Karpas-422 (cell line): Measurements from ENCODE around the gene PLCD4. TPM values are rescaled to one million over a fixed set of nuclear protein-coding genes. Genes with fewer than 3 reads are reported as not detected.

Source experiments
- small RNA-seq: library from RNA; depleted of rRNA; stranded (forward); fragments of <200 nt; gene quantifications from one replicate; pipeline ENCODE3, GENCODE V24; 2014
- total RNA-seq: library from RNA; depleted of rRNA; stranded (reverse); fragments of >200 nt; shearing (Covaris generic); gene quantifications from 2 replicates; pipeline ENCODE4 v1.2.3, GENCODE V29; 2014; ENCODE audit warnings: low replicate concordance; rRNA removed

Gene PLCD4
- total RNA-seq, 1 experiment from 2014 or later: not detected

Small RNA genes lying within 50 kb of the gene (small RNA-seq; reads per million reads assigned to genes)
- not detected for gene RNU6-136P

Other genes with a start within 250 kb of the PLCD4 start
- 1.9 TPM in 1 of 2 replicates, not detected in the other for gene SLC11A1, start 225.6 kb upstream of the PLCD4 start, total RNA-seq
- 46.3 and 72.6 TPM in 2 replicates for gene CTDSP1, start 208.0 kb upstream of the PLCD4 start, total RNA-seq
- not detected in 2 replicates for gene VIL1, start 188.8 kb upstream of the PLCD4 start, total RNA-seq
- 8.9 and 16.9 TPM in 2 replicates for gene USP37, start 39.5 kb upstream of the PLCD4 start, total RNA-seq
- 50.0 and 74.9 TPM in 2 replicates for gene CNOT9, start 39.1 kb upstream of the PLCD4 start, total RNA-seq
- gene ZNF142, start 51.7 kb downstream of the PLCD4 start, total RNA-seq: 21.2 and 21.3 TPM in 2 replicates
- 23.5 and 26.2 TPM in 2 replicates for gene BCS1L, start 51.8 kb downstream of the PLCD4 start, total RNA-seq
- 17.5 and 27.3 TPM in 2 replicates for gene RNF25, start 64.1 kb downstream of the PLCD4 start, total RNA-seq
- gene STK36, start 64.2 kb downstream of the PLCD4 start, total RNA-seq: 31.0 and 33.5 TPM in 2 replicates
- 37.2 and 52.1 TPM in 2 replicates for gene TTLL4, start 102.9 kb downstream of the PLCD4 start, total RNA-seq
- 0.29 TPM in 1 of 2 replicates, not detected in the other for gene CYP27A1, start 174.2 kb downstream of the PLCD4 start, total RNA-seq
- not detected in 2 replicates for gene PRKAG3, start 223.9 kb downstream of the PLCD4 start, total RNA-seq